Hematopoietic multipotent progenitor cell treated with erythropoietin and hydrocortisone succinate and interleukin-3 and kit ligand, for 8 days (in vitro differentiated cells): ENCODE measurements around the gene PTH1R.

Experiments used
- DNase-seq: peaks from one replicate; pipeline ENCODE4 v3.0.0-alpha.2; 2015

Gene PTH1R

GRCh38 chr3:46865031-46865507 is 12.5 kb upstream of the PTH1R start:
- DNase-seq = no peak

GRCh38 chr3:46865546-46865945 is 12.0 kb upstream of the PTH1R start:
- no peak for DNase-seq

DNA sequence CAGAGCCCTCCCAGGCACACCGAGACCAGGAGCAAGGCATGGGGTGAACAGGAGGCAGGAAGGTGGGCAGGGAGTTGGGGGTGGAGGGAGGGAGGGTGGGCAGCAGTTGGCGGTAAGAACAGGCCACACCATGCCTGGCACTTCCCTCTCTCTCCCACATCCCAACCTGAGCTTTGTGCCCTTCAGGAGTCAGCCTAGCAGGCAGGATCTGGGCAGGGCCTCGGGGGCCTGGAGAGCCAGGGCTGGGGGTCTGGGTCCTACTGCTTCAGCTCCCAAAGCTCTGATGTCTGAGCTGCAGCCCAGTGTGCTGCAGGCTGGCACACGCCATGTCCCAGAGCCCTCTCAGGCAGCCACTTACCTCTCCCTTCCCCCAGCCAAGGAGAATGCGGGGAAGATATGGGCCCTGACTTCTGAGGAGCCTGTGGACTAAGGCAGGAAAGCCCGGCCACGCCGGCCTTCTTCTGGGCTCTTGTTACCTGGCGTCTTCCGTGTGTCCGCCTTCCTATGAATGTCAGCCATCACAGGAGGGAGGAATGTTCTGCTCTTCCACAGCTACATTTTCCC is 11.4 kb upstream of the PTH1R start:
- no peak for DNase-seq

GRCh38 chr3:46866720-46867549 is 10.6 kb upstream of the PTH1R start:
- DNase-seq = peak; percentile 63

GRCh38 chr3:46867550-46867898 is 10.0 kb upstream of the PTH1R start:
- no peak for DNase-seq

GRCh38 chr3:46868287-46868686 is 9.2 kb upstream of the PTH1R start:
- DNase-seq = no peak

- no peak for DNase-seq
Measured at GRCh38 chr3:46868948-46869347, 8.6 kb upstream of the PTH1R start.

- no peak for DNase-seq
Measured at GRCh38 chr3:46869440-46869839, 8.1 kb upstream of the PTH1R start.

DNA sequence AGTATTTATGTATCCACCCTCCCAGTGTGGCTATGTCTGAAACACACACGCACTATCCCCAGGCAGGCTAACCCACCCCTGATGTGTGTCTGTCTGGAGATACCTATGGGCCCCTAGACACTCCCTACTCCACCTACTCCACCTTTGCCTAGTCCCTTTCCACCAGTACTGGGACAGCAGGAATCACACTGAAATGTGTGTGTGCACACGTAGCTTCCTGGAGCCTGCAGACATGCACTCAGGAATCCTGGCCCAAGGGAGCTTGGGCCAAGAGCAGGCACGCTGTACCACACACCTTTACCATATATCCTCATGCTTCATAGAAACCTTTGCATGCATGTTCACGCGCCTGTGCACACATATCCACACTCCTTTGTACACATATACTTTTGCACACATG is 6.9 kb upstream of the PTH1R start:
- DNase-seq = no peak

- DNase-seq = no peak
Measured at GRCh38 chr3:46871222-46871621, 6.3 kb upstream of the PTH1R start.

DNA sequence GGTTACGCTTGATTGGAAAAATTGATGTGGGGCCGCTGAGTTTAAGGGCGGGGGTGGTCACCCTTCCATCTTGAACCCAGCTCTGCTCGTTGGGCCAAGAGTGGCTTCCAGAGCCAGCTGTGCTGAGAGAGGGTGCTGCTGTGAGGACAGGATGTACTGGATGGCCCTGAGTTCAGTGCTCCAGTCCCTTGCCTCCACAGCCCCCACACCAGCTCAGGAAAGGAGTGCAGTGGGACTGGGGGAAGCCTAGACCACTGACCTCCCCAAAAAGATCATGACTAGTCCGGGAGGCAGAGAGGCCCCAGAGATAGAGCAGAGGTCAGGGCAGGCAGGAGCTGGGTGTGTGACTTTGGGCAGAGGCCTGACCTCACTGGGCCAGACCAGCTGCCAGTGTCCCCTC is 4.0 kb upstream of the PTH1R start:
- no peak for DNase-seq

DNA sequence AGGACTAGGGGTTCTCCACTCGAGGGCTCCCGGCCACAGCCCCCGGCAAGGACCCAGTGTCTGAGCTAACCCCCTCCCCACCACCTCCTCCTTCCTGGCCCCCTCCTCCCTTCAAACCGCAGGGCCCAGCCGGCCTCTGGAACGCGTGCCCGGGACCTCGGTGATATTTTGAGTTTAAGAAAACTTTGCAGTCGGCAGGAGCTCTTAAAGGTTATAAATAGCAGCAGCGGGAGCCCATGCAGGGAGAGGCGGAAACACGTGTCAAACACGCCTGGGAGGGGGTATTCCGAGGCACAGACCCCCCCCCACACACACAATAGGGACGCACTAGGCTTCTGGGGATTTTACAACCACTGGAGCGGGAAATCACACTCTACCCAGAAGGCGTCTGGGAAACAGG is 3.1 kb upstream of the PTH1R start:
- DNase-seq = no peak

DNA sequence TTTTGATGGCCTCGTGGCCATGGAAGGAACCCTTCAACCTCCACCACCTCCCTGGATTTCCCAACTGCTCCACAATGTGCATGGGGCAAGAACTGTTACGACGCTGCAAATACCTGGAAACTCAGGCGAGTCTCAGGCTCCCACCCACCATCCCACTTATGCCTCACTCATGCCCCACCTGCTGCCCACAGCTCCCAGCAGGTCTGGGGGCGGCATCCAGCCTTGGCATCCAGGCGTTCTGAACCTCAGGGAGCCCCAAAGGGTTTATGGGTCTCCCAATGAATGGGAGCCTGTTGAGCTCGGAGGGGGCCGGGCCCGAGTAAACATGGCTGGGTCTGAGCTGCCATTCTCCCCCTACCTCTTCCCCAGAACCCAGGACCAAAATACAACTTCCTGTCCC is 2.0 kb upstream of the PTH1R start:
- DNase-seq = no peak

DNA sequence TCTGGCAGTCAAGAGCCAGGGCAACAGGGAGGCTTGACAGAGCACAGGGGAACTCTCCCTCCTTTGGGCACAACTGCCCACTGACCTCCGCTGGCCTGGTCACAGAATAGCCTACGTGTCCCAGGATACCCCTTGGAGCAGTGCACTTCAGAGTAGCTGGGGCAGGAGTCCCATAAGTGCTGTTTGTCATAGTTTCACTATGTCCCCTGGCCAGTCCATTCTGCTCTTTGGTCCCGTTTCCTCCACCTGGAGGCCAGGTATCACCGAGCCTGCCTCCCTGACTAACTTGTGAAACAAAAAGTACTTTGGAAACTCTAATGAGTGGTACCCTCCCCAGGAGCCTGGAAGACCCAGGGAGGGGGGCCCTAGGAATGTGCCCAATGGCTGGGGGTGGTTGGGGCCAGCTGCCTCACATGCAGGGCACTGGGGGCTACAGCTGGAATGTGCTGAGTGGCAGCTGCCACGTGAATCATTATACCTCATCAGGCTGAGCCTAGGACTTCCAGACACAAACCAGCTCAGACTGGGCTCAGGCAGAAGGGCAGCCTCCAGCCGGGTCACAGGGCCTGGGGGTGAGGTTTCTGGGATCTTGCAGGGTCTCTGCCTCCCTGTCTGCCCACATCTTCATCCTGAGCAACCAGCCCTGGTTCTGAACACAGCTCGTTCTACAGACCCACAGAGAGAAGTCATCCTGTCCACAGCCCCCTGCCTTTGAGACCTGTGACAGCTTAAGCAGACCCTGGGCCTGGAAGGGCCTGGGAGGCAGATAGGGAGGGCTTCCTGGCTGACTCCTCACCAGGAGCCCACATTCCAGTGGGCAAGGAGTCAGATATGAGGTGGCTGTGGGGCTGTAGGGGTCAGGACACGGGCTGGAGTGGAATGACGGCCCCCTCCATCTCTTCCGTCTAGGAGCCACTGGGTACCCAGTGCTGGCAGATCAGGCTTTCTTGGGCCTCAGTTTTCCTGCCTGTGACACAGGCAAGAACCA is 914 bp upstream of the PTH1R start:
- no peak for DNase-seq

- no peak for DNase-seq
Measured at GRCh38 chr3:46878781-46879436, 1.4 kb downstream of the PTH1R start.

DNA sequence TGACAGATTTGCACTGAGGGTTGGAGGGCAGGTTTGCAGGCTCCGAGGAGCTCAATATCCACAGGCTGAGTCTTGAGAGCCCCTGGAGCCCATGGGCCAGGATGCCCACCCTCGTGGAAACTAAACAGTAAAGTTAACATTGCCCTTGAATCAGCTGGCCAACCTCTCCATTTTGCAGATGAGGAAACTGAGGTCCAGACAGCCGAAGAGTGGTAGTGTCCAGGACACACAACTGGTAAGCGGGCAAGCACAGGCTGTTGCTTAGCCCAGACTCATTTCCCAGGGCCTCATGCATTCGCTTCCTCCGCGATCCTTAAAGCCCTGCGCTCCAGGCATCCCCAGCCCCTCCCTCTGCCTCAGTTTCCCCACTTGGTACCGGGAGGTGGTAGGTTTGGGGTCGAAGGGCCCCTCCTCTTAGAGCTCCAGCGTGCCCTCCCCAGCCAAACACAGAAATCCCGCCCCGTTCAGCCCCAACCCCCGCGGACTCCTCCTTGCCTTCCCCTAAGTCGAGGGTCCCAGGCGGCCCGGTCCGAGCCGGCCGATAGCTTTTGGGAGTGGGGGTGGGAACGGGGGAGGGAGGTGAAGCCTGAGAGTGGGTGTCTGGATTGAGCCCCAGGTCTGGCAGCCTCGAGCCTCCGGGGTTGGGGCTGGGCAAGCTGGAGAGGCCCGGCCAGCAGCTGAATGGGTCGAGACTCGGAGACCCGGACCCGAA is 3.5 kb downstream of the PTH1R start:
- no peak for DNase-seq

DNA sequence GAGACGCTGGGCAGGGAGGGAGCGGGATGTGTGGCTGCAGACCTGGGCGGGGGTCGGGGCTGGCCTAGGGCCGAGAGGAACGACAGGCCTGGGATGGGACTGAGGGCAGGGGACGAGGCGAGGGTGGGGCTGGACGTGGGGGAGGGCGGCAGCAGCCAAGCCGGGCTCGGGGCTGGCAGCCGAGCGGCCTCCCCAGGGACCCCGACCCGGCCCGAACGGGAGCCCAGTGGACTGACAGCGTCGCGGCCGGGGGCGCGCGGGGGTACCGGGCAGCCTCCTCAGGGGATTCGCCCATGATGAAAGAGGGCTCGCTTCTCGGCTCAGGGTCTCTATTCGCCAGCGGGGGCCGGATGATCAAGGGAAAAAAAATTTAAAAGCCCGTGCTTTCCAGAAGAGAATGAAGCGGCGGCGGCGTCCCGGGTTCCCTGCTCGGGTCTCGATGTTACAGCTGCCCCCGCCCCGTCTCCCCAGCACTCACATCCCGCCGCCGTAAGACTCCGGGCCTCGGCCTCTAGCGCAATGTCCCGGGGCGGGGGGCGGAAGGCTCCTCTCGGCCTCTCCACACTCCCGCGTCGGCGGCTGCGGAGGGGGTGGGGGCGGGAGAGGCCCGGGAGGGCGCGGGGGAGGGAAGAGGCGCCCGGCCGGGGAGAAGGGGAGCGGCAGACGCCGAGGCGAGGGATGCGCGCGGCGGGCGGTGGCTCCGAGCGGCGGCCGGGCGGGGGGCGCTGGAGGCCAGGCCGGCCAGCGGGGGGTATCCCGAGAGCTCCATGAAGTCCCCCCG is 4.3 kb downstream of the PTH1R start:
- DNase-seq = no peak

GRCh38 chr3:46882377-46883053 is 5.0 kb downstream of the PTH1R start:
- no peak for DNase-seq

- DNase-seq = no peak
Measured at GRCh38 chr3:46883054-46883829, 5.7 kb downstream of the PTH1R start.

DNA sequence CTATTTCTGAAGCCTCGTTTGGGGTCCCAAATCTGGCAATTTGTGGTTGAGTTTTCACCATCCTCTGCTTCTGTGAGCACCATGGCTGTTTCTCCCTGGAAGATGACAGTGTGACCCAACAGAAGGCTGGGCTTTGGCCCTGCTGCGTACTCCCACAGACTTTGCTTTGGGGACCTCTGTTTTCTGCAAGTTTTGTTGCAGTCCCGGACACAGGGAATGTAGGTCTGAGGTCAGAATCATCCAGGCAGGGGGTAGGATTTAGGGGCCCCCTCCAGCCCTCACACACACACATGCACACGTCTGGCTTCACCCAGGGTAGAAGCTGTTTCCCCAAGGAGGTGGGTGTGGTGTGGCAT is 6.3 kb downstream of the PTH1R start:
- no peak for DNase-seq
